Measurements from ENCODE around the gene TRAT1. TPM values are rescaled to one million over a fixed set of nuclear protein-coding genes. Genes with fewer than 3 reads are reported as not detected.

Gene TRAT1
- total RNA-seq, 2 experiments from 2014 or later = 17.7 to 19.8 TPM

Other genes starting within 250 kb of the TRAT1 start
- gene CIP2A, start 233.3 kb upstream of the TRAT1 start, total RNA-seq = 10 to 100 TPM; 34.7 to 39.9 TPM
- 10 to 100 TPM; 11.2 to 12.2 TPM for gene DZIP3, start 233.1 kb upstream of the TRAT1 start, total RNA-seq
- not detected for gene RETNLB, start 65.4 kb upstream of the TRAT1 start, total RNA-seq
- not detected for gene GUCA1C, start 131.1 kb downstream of the TRAT1 start, total RNA-seq